OCI-LY1 (cell line): ENCODE results near the gene MYH14.

Experiments used
- H2AFZ ChIP-seq: fragments of 200-600 bp; sonication (generic), shearing (Covaris generic); 2 replicates; pipeline ENCODE4 v1.6.0; 2014; ENCODE audit warnings: antibody characterized with exemption, mild to moderate bottlenecking, low read length
- H3F3A ChIP-seq: fragments of 200-600 bp; sonication (generic), shearing (Covaris generic); 2 replicates; pipeline ENCODE4 v1.6.0; 2014; ENCODE audit warnings: mild to moderate bottlenecking, antibody characterized with exemption, low read length, moderate library complexity; ENCODE audit not compliant: insufficient read depth
- H3K27ac ChIP-seq: fragments of 200-600 bp; sonication (generic); 2 replicates; pipeline ENCODE4 v1.5.1; 2014; ENCODE audit warnings: low read length, mixed run types, mild to moderate bottlenecking, low read depth; ENCODE audit not compliant: poor library complexity, severe bottlenecking
- H3K27me3 ChIP-seq: fragments of 200-600 bp; sonication (generic); 2 replicates; pipeline ENCODE4 v1.6.0; 2014; ENCODE audit warnings: antibody characterized with exemption, mild to moderate bottlenecking, low read length, moderate library complexity; ENCODE audit not compliant: insufficient read depth
- H3K36me3 ChIP-seq: fragments of 200-600 bp; sonication (generic); 2 replicates; pipeline ENCODE4 v1.6.1; 2014; ENCODE audit warnings: mild to moderate bottlenecking, antibody characterized with exemption, low read length, moderate library complexity, mixed read lengths; ENCODE audit not compliant: insufficient read depth
- H3K4me1 ChIP-seq: fragments of 200-600 bp; sonication (generic); 2 replicates; pipeline ENCODE4 v1.5.1; 2014; ENCODE audit warnings: mild to moderate bottlenecking, low read length, moderate library complexity; ENCODE audit not compliant: insufficient read depth, severe bottlenecking
- H3K4me2 ChIP-seq: fragments of 200-600 bp; sonication (generic), shearing (Covaris generic); 2 replicates; pipeline ENCODE4 v1.6.1; 2014; ENCODE audit warnings: low read length
- H3K4me3 ChIP-seq: fragments of 200-600 bp; sonication (generic); 2 replicates; pipeline ENCODE4 v1.5.1; 2014; ENCODE audit warnings: low read length, low read depth, mild to moderate bottlenecking, mixed read lengths; ENCODE audit not compliant: poor library complexity, severe bottlenecking
- H3K79me2 ChIP-seq: fragments of 200-600 bp; shearing (Covaris generic); 2 replicates; pipeline ENCODE4 v1.6.1; 2016; ENCODE audit warnings: mixed run types, low read length, mixed read lengths; ENCODE audit not compliant: insufficient read depth
- H3K9ac ChIP-seq: fragments of 200-600 bp; sonication (generic), shearing (Covaris generic); 2 replicates; pipeline ENCODE4 v1.6.1; 2014; ENCODE audit warnings: mild to moderate bottlenecking, low read length, mixed read lengths
- H3K9me2 ChIP-seq: fragments of 200-600 bp; sonication (generic), shearing (Covaris generic); 2 replicates; pipeline ENCODE4 v1.6.1; 2014; ENCODE audit warnings: low read depth, mild to moderate bottlenecking, low read length, mixed read lengths
- H3K9me3 ChIP-seq: fragments of 200-600 bp; shearing (Covaris generic); 2 replicates; pipeline ENCODE4 v1.6.1; 2014; ENCODE audit warnings: low read length, mixed read lengths
- H4K20me1 ChIP-seq: fragments of 200-600 bp; sonication (generic), shearing (Covaris generic); 2 replicates; pipeline ENCODE4 v1.6.0; 2016; ENCODE audit warnings: mild to moderate bottlenecking, low read length; ENCODE audit not compliant: insufficient read depth
- EZH2 ChIP-seq: fragments of 200-600 bp; sonication (generic), shearing (Covaris generic); IDR thresholded peaks from 2 replicates; pipeline ENCODE4 v1.8.0; 2017; ENCODE audit warnings: borderline replicate concordance, mixed run types, mild to moderate bottlenecking, antibody characterized with exemption, low read length, moderate library complexity, mixed read lengths
- TF ChIP-seq, protein P1 (sequence below): fragments of 200-600 bp; sonication (generic), shearing (Covaris generic); IDR thresholded peaks from 2 replicates; pipeline ENCODE4 v1.5.1; 2017; ENCODE audit warnings: mild to moderate bottlenecking, antibody characterized with exemption, low read length, moderate library complexity, mixed read lengths

MYH14 gene

DNA sequence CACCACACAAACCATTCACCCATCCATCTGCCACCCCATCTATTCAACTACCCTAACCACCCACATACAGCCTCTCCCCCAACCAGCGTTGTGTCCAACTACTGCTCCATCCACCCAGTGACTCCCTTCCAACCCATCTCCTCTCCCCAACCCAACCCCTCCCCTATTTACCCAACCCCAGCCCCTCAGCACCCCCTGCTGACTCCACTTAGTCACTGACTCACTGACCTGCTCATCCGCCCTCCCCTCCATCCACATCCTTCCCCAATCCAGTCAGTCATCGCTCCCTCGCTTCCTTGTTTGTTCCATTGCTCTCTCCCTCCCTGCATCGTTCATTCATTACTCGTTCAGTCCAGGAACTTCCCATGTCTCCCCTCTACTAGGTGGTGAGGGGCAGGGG, 86.6 kb downstream of the MYH14 start:
- Histone ChIP-seq H3F3A (no peaks in the 10 kb centered on the region), H3K4me1 (no peaks in the 10 kb centered on the region), H4K20me1 (no peaks in the 10 kb centered on the region), H3K9me2 (no peaks in the 10 kb centered on the region), H3K27me3 (peaks cover 16% of the 10 kb centered on the region; the same call in 1 of the 2 replicates), H3K9me3 (peaks cover 10% of the 10 kb centered on the region; the same call in 1 of the 2 replicates), H3K27ac (no peak overlapping the region), H3K4me3 (no peak overlapping the region), H2AFZ (no peak overlapping the region), H3K79me2 (no peaks in the 10 kb centered on the region), H3K36me3 (no peaks in the 10 kb centered on the region), H3K4me2 (no peak overlapping the region), H3K9ac (no peak overlapping the region)
- TF ChIP-seq EZH2: no peak
- TF ChIP-seq, protein P1, sequence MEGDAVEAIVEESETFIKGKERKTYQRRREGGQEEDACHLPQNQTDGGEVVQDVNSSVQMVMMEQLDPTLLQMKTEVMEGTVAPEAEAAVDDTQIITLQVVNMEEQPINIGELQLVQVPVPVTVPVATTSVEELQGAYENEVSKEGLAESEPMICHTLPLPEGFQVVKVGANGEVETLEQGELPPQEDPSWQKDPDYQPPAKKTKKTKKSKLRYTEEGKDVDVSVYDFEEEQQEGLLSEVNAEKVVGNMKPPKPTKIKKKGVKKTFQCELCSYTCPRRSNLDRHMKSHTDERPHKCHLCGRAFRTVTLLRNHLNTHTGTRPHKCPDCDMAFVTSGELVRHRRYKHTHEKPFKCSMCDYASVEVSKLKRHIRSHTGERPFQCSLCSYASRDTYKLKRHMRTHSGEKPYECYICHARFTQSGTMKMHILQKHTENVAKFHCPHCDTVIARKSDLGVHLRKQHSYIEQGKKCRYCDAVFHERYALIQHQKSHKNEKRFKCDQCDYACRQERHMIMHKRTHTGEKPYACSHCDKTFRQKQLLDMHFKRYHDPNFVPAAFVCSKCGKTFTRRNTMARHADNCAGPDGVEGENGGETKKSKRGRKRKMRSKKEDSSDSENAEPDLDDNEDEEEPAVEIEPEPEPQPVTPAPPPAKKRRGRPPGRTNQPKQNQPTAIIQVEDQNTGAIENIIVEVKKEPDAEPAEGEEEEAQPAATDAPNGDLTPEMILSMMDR: no peak

DNA sequence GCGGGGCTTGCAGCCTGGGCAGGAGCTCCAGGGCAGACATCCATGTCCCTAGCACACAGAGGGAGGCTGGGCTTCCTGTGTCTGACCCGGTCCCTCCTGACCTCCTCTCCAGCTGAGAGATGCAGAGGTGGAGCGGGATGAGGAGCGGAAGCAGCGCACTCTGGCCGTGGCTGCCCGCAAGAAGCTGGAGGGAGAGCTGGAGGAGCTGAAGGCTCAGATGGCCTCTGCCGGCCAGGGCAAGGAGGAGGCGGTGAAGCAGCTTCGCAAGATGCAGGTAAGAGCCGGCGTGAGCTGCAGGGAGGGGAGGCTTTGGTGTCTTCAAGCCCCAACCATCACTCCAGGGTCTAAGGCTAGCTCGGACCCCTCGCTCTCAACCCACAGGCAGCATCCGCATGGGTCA, 87.4 kb downstream of the MYH14 start:
- Histone ChIP-seq H3K4me2 (no peak overlapping the region), H2AFZ (no peak overlapping the region), H4K20me1 (no peaks in the 10 kb centered on the region), H3K9me2 (no peaks in the 10 kb centered on the region), H3K9me3 (peaks cover 6% of the 10 kb centered on the region; the same call in 1 of the 2 replicates), H3K36me3 (no peaks in the 10 kb centered on the region), H3K9ac (no peak overlapping the region), H3K27ac (no peak overlapping the region), H3K27me3 (peaks cover 10% of the 10 kb centered on the region; the same call in 1 of the 2 replicates), H3K4me1 (no peaks in the 10 kb centered on the region), H3K79me2 (no peaks in the 10 kb centered on the region), H3K4me3 (no peak overlapping the region), H3F3A (no peaks in the 10 kb centered on the region)
- TF ChIP-seq, protein P1: no peak
- no peak for TF ChIP-seq EZH2

DNA sequence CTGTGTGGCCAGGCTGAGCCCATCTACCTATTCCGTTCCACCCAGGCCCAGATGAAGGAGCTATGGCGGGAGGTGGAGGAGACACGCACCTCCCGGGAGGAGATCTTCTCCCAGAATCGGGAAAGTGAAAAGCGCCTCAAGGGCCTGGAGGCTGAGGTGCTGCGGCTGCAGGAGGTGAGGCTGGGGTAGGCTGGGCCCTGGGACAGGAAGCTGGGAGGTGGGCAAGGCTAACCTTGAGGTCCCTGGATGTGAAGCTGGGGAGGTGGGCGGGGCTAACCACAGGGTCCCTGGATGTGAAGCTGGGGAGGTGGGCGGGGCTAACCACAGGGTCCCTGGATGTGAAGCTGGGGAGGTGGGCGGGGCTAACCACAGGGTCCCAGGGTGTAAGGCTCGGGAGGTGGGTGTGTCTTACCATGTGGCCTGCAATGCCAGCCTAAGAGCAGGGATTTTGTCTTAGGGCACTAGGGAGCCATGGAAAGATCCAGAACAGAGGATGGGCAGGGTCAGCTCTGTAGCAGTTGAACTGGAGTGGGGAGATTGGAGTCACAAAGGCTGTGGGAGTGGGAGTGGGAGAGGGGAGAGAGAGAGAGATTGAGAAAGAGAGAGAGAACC, 88.9 kb downstream of the MYH14 start:
- H3K9me3 ChIP-seq: no peaks in the 10 kb centered on the region
- H3K4me1 ChIP-seq: no peaks in the 10 kb centered on the region
- H3K4me3 ChIP-seq: no peak overlapping the region
- no peaks in the 10 kb centered on the region for H4K20me1 ChIP-seq
- H3K27me3 ChIP-seq: peaks cover 9% of the 10 kb centered on the region; the same call in 1 of the 2 replicates
- TF ChIP-seq EZH2: no peak
- TF ChIP-seq, protein P1: no peak
- no peak overlapping the region for H2AFZ ChIP-seq
- H3K9me2 ChIP-seq: no peaks in the 10 kb centered on the region
- no peaks in the 10 kb centered on the region for H3K79me2 ChIP-seq
- no peaks in the 10 kb centered on the region for H3F3A ChIP-seq
- H3K9ac ChIP-seq: no peak overlapping the region
- H3K27ac ChIP-seq: no peak overlapping the region
- H3K4me2 ChIP-seq: no peak overlapping the region
- H3K36me3 ChIP-seq: no peaks in the 10 kb centered on the region
